ENCODE data around the gene ADAM17.
"Not testable (repeated sequence)": the region's sequence is repeated elsewhere in the genome, so short reads cannot be mapped to it uniquely, and the experiment has no call there.

The ADAM17 gene

GRCh38 chr2:9594366-9595054, 38.9 kb upstream of the ADAM17 start:
- in situ Hi-C loops (cut with MboI; ENCODE audit: low pct_unique_long_range_greater_than_20kb, low sequenced_read_pairs, unreplicated experiment) = no loop called here
- no peak for TF ChIP-seq CTCF (IDR thresholded peaks at IDR 0.05; ENCODE audit: extremely low read depth, insufficient read depth, missing control alignments)
- DNase-seq (ENCODE audit: low spot score) = no peak

- in situ Hi-C loops (cut with MboI; ENCODE audit: low pct_unique_long_range_greater_than_20kb, low sequenced_read_pairs, unreplicated experiment) = no loop called here
- DNase-seq (ENCODE audit: low spot score) = no peak
- no peak for TF ChIP-seq CTCF (IDR thresholded peaks at IDR 0.05; ENCODE audit: extremely low read depth, insufficient read depth, missing control alignments)
These were observed 38.3 kb upstream of the ADAM17 start for GRCh38 chr2:9593925-9594324.

- in situ Hi-C loops (cut with MboI; ENCODE audit: low pct_unique_long_range_greater_than_20kb, low sequenced_read_pairs, unreplicated experiment) = no loop called here
- no peak for TF ChIP-seq CTCF (IDR thresholded peaks at IDR 0.05; ENCODE audit: extremely low read depth, insufficient read depth, missing control alignments)
- no peak for DNase-seq (ENCODE audit: low spot score)
These were observed 37.1 kb upstream of the ADAM17 start for GRCh38 chr2:9592699-9593098.

- DNase-seq (ENCODE audit: low spot score) = no peak
- in situ Hi-C loops (cut with MboI; ENCODE audit: low pct_unique_long_range_greater_than_20kb, low sequenced_read_pairs, unreplicated experiment) = no loop called here
- no peak for TF ChIP-seq CTCF (IDR thresholded peaks at IDR 0.05; ENCODE audit: extremely low read depth, insufficient read depth, missing control alignments)
These were observed 35.0 kb upstream of the ADAM17 start for GRCh38 chr2:9590641-9591040.

GRCh38 chr2:9586465-9586864, 30.8 kb upstream of the ADAM17 start:
- DNase-seq (ENCODE audit: low spot score) = no peak
- in situ Hi-C loops (cut with MboI; ENCODE audit: low pct_unique_long_range_greater_than_20kb, low sequenced_read_pairs, unreplicated experiment) = no loop called here
- no peak for TF ChIP-seq CTCF (IDR thresholded peaks at IDR 0.05; ENCODE audit: extremely low read depth, insufficient read depth, missing control alignments)

- in situ Hi-C loops (cut with MboI; ENCODE audit: low pct_unique_long_range_greater_than_20kb, low sequenced_read_pairs, unreplicated experiment) = no loop called here
- TF ChIP-seq CTCF (IDR thresholded peaks at IDR 0.05; ENCODE audit: extremely low read depth, insufficient read depth, missing control alignments) = no peak
- DNase-seq (ENCODE audit: low spot score) = no peak
These were observed 29.9 kb upstream of the ADAM17 start for GRCh38 chr2:9585486-9585885.

GRCh38 chr2:9584902-9585301, 29.3 kb upstream of the ADAM17 start:
- DNase-seq (ENCODE audit: low spot score); in situ Hi-C loops (cut with MboI; ENCODE audit: low pct_unique_long_range_greater_than_20kb, low sequenced_read_pairs, unreplicated experiment): not testable (repeated sequence)
